Trophoblast cell (in vitro differentiated cells and primary cell): Measurements from ENCODE around the gene RANBP17.
"Not testable (repeated sequence)": the region's sequence is repeated elsewhere in the genome, so short reads cannot be mapped to it uniquely, and the experiment has no call there.

Experiments
- DNase-seq, 2 donors: peaks; one replicate each; pipeline ENCODE4 v3.0.0-alpha.2; 2016
- H2AFZ ChIP-seq: 2 replicates; pipeline ENCODE4 v1.6.1; 2013; ENCODE audit warnings: low read length, moderate library complexity, mild to moderate bottlenecking; ENCODE audit not compliant: insufficient read depth, poor library complexity
- H2AK5ac ChIP-seq: 2 replicates; pipeline ENCODE4 v1.6.1; 2013; ENCODE audit warnings: mild to moderate bottlenecking, low read length
- H2BK120ac ChIP-seq: 2 replicates; pipeline ENCODE4 v1.6.1; 2013; ENCODE audit warnings: low read length, mild to moderate bottlenecking, moderate library complexity; ENCODE audit not compliant: insufficient read depth, poor library complexity
- H2BK12ac ChIP-seq: 2 replicates; pipeline ENCODE4 v1.6.1; 2013; ENCODE audit warnings: mild to moderate bottlenecking, low read length, moderate library complexity
- H2BK5ac ChIP-seq: 2 replicates; pipeline ENCODE4 v1.6.1; 2013; ENCODE audit warnings: low read length, low read depth, moderate library complexity, mild to moderate bottlenecking; ENCODE audit not compliant: poor library complexity
- H3K14ac ChIP-seq: 2 replicates; pipeline ENCODE4 v1.6.1; 2013; ENCODE audit warnings: mild to moderate bottlenecking, low read length
- H3K18ac ChIP-seq: 2 replicates; pipeline ENCODE4 v1.6.1; 2013; ENCODE audit warnings: mild to moderate bottlenecking, low read length
- H3K23ac ChIP-seq: 2 replicates; pipeline ENCODE4 v1.6.1; 2013; ENCODE audit warnings: low read length
- H3K27ac ChIP-seq: 2 replicates; pipeline ENCODE4 v1.5.1; 2013; ENCODE audit warnings: low read depth, mild to moderate bottlenecking, inconsistent platforms, low read length, moderate library complexity
- H3K27me3 ChIP-seq: 2 replicates; pipeline ENCODE4 v1.6.1; 2013; ENCODE audit warnings: inconsistent platforms, mild to moderate bottlenecking, low read length, moderate library complexity; ENCODE audit not compliant: insufficient read depth
- H3K36me3 ChIP-seq, 2 experiments: 1 replicate in 1 of 2; 2 replicates in 1 of 2; pipeline ENCODE4 v1.6.1; 2013; ENCODE audit warnings: low read length in 2 of 2, mild to moderate bottlenecking in 2 of 2, moderate library complexity in 1 of 2; ENCODE audit not compliant: insufficient read depth in 2 of 2, control insufficient read depth in 1 of 2
- H3K4ac ChIP-seq: 2 replicates; pipeline ENCODE4 v1.6.1; 2013; ENCODE audit warnings: low read depth, mild to moderate bottlenecking, low read length, moderate library complexity
- H3K4me1 ChIP-seq, 2 experiments: 1 replicate in 1 of 2; 2 replicates in 1 of 2; pipeline ENCODE4 v1.6.1; 2013; ENCODE audit warnings: low read length in 2 of 2, mild to moderate bottlenecking in 2 of 2, moderate library complexity in 1 of 2; ENCODE audit not compliant: insufficient read depth in 2 of 2, control insufficient read depth in 1 of 2
- H3K4me2 ChIP-seq: 2 replicates; pipeline ENCODE4 v1.6.1; 2013; ENCODE audit warnings: inconsistent platforms, mild to moderate bottlenecking, low read length, moderate library complexity
- H3K4me3 ChIP-seq: 2 replicates; pipeline ENCODE4 v1.5.1; 2013; ENCODE audit warnings: mild to moderate bottlenecking, low read depth, low read length, inconsistent platforms
- H3K79me1 ChIP-seq: one replicate; pipeline ENCODE4 v1.6.1; 2013; ENCODE audit warnings: low read length
- H3K79me2 ChIP-seq: 2 replicates; pipeline ENCODE4 v1.6.1; 2013; ENCODE audit warnings: low read length, mild to moderate bottlenecking; ENCODE audit not compliant: control insufficient read depth, insufficient read depth, poor library complexity
- H3K9ac ChIP-seq: 2 replicates; pipeline ENCODE4 v1.6.1; 2013; ENCODE audit warnings: mild to moderate bottlenecking, low read length
- H3K9me3 ChIP-seq: 2 replicates; pipeline ENCODE4 v1.6.1; 2013; ENCODE audit warnings: low read depth, mild to moderate bottlenecking, control low read depth, inconsistent platforms, low read length; ENCODE audit not compliant: insufficient read depth
- H4K12ac ChIP-seq: 2 replicates; pipeline ENCODE4 v1.6.1; 2013; ENCODE audit warnings: low read depth, mild to moderate bottlenecking, low read length, moderate library complexity
- H4K8ac ChIP-seq: 2 replicates; pipeline ENCODE4 v1.6.1; 2013; ENCODE audit warnings: low read depth, mild to moderate bottlenecking, low read length, moderate library complexity
- H4K91ac ChIP-seq: one replicate; pipeline ENCODE4 v1.6.1; 2013; ENCODE audit warnings: low read depth, mild to moderate bottlenecking, low read length, moderate library complexity
- WGBS: extraction: QIAGEN DNeasy Blood & Tissue Kit; methylation state at CpG from one replicate; pipeline ENCODE4 v1.1.7; 2013; ENCODE audit warnings: missing lambda C conversion rate; ENCODE audit not compliant: insufficient read length, insufficient coverage; ENCODE audit errors: extremely low coverage; 5-methylcytosine and 5-hydroxymethylcytosine counted together

The RANBP17 gene

DNA sequence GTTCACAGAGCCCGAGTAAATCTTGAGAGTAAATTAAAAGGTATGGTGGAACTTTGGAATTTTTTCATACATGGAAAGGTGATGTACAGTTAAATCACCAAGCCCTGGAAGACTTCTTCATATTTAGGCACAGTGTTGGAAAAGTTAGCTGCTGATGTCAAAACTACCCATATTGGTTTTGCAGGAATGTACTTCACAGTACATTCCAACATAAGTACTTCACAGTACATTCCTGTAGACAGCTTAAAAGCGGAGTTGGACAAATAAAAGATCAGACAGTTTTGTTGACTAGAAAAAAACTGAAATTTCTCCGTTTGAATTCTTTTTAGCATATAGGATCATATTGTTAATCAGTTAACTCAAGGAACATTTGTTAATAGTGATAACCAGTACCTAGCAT is 1.8 kb downstream of the RANBP17 start:
- Histone ChIP-seq H3K36me3 (no peaks in the 10 kb centered on the region), H2BK120ac (no peak overlapping the region), H2AK5ac (no peak overlapping the region), H3K4me2 (no peak overlapping the region), H3K79me1 (peaks cover 8% of the 10 kb centered on the region), H3K23ac (no peak overlapping the region), H3K9ac (no peak overlapping the region), H3K4me1 (peaks cover 2 to 10% of the 10 kb centered on the region in 2 experiments), H3K27me3 (no peaks in the 10 kb centered on the region), H3K14ac (no peak overlapping the region), H2BK5ac (no peak overlapping the region), H3K4me3 (no peak overlapping the region), H3K18ac (no peak overlapping the region), H4K91ac (no peak overlapping the region), H4K8ac (no peak overlapping the region), H2AFZ (no peak overlapping the region), H2BK12ac (no peak overlapping the region), H3K4ac (no peak overlapping the region), H4K12ac (no peak overlapping the region), H3K27ac (peak overlapping the region; percentile 14), H3K9me3 (peaks cover 3% of the 10 kb centered on the region), H3K79me2 (peaks cover 12% of the 10 kb centered on the region)
- peak; percentile 26 to 79 for DNase-seq
- WGBS: no CpG with 5 or more reads among the region's 3 CpGs

DNA sequence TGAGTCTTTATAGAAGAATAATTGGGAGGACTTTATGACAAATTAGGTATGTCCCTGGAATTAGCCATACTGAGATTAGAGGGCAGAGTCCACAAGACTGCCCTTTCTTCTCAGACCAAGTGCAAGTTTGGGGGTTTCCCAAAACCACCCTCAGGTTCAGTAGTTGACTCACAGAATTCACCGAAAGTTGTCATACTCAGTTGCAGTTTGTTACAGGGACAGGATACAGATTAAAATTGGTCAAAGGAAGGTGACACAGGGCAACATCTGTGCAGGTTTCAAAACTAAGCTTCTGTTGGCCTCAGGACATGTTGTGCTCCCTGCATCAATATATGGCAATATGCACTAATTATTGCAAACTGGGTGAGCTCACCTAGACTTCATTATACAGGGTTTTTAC is 3.8 kb downstream of the RANBP17 start:
- Histone ChIP-seq H3K18ac (no peak overlapping the region), H2BK12ac (no peak overlapping the region), H4K91ac (no peak overlapping the region), H3K4ac (peak overlapping the region; percentile 49), H2AK5ac (no peak overlapping the region), H4K12ac (no peak overlapping the region), H2BK120ac (no peak overlapping the region), H3K9me3 (peaks cover 4% of the 10 kb centered on the region), H3K9ac (no peak overlapping the region), H3K27ac (no peak overlapping the region), H3K27me3 (no peaks in the 10 kb centered on the region), H3K14ac (no peak overlapping the region), H4K8ac (no peak overlapping the region), H3K4me2 (no peak overlapping the region), H2AFZ (no peak overlapping the region), H3K79me2 (peaks cover 15% of the 10 kb centered on the region), H2BK5ac (no peak overlapping the region), H3K23ac (no peak overlapping the region), H3K4me3 (no peak overlapping the region), H3K36me3 (peaks cover 0 to 2% of the 10 kb centered on the region in 2 experiments), H3K79me1 (peaks cover 8% of the 10 kb centered on the region), H3K4me1 (peaks cover 2 to 10% of the 10 kb centered on the region in 2 experiments)
- no CpG with 5 or more reads among the region's 1 CpG for WGBS
- no peak for DNase-seq

DNA sequence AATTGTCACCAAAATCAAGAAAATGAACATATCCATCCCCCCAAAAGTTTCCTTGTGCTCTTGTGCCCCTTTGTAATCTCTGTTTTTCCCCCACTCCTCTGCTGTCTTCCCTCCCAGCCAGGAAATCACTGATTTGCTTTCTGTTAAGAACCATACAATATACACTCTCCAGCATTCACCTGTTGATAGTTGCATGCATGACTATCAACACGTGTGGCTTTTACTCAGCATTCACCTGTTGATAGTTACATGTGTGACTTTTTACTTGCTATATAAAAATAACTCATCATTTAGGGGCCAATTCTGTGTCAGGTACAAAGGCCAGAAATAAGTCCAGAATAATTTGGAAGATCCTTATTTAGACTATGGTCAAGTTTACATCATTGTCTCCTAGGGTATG is 6.0 kb downstream of the RANBP17 start:
- Histone ChIP-seq H2BK12ac (no peak overlapping the region), H3K4ac (no peak overlapping the region), H4K8ac (no peak overlapping the region), H4K12ac (no peak overlapping the region), H3K79me1 (no peaks in the 10 kb centered on the region), H3K9ac (no peak overlapping the region), H4K91ac (no peak overlapping the region), H3K23ac (no peak overlapping the region), H3K14ac (no peak overlapping the region), H3K36me3 (peaks cover 0 to 2% of the 10 kb centered on the region in 2 experiments), H2BK120ac (no peak overlapping the region), H3K4me2 (no peak overlapping the region), H3K9me3 (peaks cover 1% of the 10 kb centered on the region), H3K4me3 (no peak overlapping the region), H3K4me1 (peaks cover 2 to 10% of the 10 kb centered on the region in 2 experiments), H2AFZ (no peak overlapping the region), H2BK5ac (no peak overlapping the region), H3K18ac (no peak overlapping the region), H3K27me3 (no peaks in the 10 kb centered on the region), H2AK5ac (no peak overlapping the region), H3K79me2 (peaks cover 8% of the 10 kb centered on the region), H3K27ac (no peak overlapping the region)
- no peak for DNase-seq
- no CpG with 5 or more reads among the region's 1 CpG for WGBS

DNA sequence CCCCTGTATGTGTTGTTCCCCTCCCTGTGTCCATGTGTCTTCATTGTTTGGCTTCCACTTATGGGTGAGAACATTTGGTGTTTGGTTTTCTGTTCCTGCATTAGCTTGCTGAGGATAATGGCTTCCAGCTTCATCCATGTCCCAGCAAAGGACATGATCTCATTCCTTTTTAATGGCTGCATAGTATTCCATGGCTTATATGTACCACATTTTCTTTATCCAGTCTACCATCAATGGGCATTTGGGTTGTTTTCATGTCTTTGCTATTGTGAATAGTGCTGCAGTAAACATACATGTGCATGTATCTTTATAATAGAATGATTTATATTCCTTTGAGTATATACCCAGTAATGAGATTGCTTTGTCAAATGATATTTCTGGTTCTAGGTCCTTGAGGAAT is 8.6 kb downstream of the RANBP17 start:
- H3K36me3 ChIP-seq, H2BK120ac ChIP-seq, H3K18ac ChIP-seq, H3K4me1 ChIP-seq, H2AFZ ChIP-seq, H3K9me3 ChIP-seq, H3K27ac ChIP-seq, H4K12ac ChIP-seq, H3K23ac ChIP-seq, H4K91ac ChIP-seq, H2AK5ac ChIP-seq, H3K4me3 ChIP-seq, H3K79me2 ChIP-seq, DNase-seq, H3K14ac ChIP-seq, H3K27me3 ChIP-seq, H3K4me2 ChIP-seq, H3K9ac ChIP-seq, H2BK5ac ChIP-seq, H2BK12ac ChIP-seq, H3K79me1 ChIP-seq, H4K8ac ChIP-seq: not testable (repeated sequence)
- H3K4ac ChIP-seq: peak overlapping the region; percentile 62
